ENCODE measurements around the gene TMEM120B. TPM values are rescaled to one million over a fixed set of nuclear protein-coding genes. Genes with fewer than 3 reads are reported as not detected.
A peak's percentile ranks its signal among the peaks of the same experiment; 100 is the strongest.

Gene TMEM120B
- total RNA-seq, 1 donor from 2014 or later, result 10.3 TPM

- H3K4me1 Mint-ChIP-seq (ENCODE audit: unreplicated experiment), result no peaks in the 10 kb centered on the region
- DNase-seq (ENCODE audit: low spot score), result no peak
- H3K27me3 Mint-ChIP-seq (ENCODE audit: unreplicated experiment), result no peaks in the 10 kb centered on the region
- H3K36me3 Mint-ChIP-seq (ENCODE audit: low read depth, unreplicated experiment), result no peaks in the 10 kb centered on the region
- no peak overlapping the region for H3K27ac Mint-ChIP-seq (ENCODE audit: unreplicated experiment)
- H3K9me3 Mint-ChIP-seq (ENCODE audit: unreplicated experiment), result no peaks in the 10 kb centered on the region
- no peak for TF ChIP-seq CTCF (IDR thresholded peaks at IDR 0.05; ENCODE audit: unreplicated experiment)
- H3K4me3 Mint-ChIP-seq (ENCODE audit: unreplicated experiment), result no peak overlapping the region
Observed at GRCh38 chr12:121769297-121769830, 56.8 kb downstream of the TMEM120B start.

GRCh38 chr12:121769831-121770301 lies 57.3 kb downstream of the TMEM120B start:
- DNase-seq (ENCODE audit: low spot score), result no peak
- no peaks in the 10 kb centered on the region for H3K36me3 Mint-ChIP-seq (ENCODE audit: low read depth, unreplicated experiment)
- peak overlapping the region; percentile 65 for H3K4me3 Mint-ChIP-seq (ENCODE audit: unreplicated experiment)
- H3K27ac Mint-ChIP-seq (ENCODE audit: unreplicated experiment), result no peak overlapping the region
- TF ChIP-seq CTCF (IDR thresholded peaks at IDR 0.05; ENCODE audit: unreplicated experiment), result no peak
- no peaks in the 10 kb centered on the region for H3K27me3 Mint-ChIP-seq (ENCODE audit: unreplicated experiment)
- no peaks in the 10 kb centered on the region for H3K4me1 Mint-ChIP-seq (ENCODE audit: unreplicated experiment)
- H3K9me3 Mint-ChIP-seq (ENCODE audit: unreplicated experiment), result no peaks in the 10 kb centered on the region

GRCh38 chr12:121770388-121770787 lies 57.8 kb downstream of the TMEM120B start:
- no peak for DNase-seq (ENCODE audit: low spot score)
- no peak for TF ChIP-seq CTCF (IDR thresholded peaks at IDR 0.05; ENCODE audit: unreplicated experiment)
- Mint-ChIP-seq H3K36me3 (ENCODE audit: low read depth, unreplicated experiment) (no peaks in the 10 kb centered on the region), H3K9me3 (ENCODE audit: unreplicated experiment) (no peaks in the 10 kb centered on the region), H3K27ac (ENCODE audit: unreplicated experiment) (no peak overlapping the region), H3K4me1 (ENCODE audit: unreplicated experiment) (no peaks in the 10 kb centered on the region), H3K4me3 (ENCODE audit: unreplicated experiment) (no peak overlapping the region), H3K27me3 (ENCODE audit: unreplicated experiment) (peaks cover under 1% of the 10 kb centered on the region)

- DNase-seq (ENCODE audit: low spot score), result no peak
- H3K9me3 Mint-ChIP-seq (ENCODE audit: unreplicated experiment), result no peaks in the 10 kb centered on the region
- H3K4me3 Mint-ChIP-seq (ENCODE audit: unreplicated experiment), result no peak overlapping the region
- no peaks in the 10 kb centered on the region for H3K36me3 Mint-ChIP-seq (ENCODE audit: low read depth, unreplicated experiment)
- no peak overlapping the region for H3K27ac Mint-ChIP-seq (ENCODE audit: unreplicated experiment)
- TF ChIP-seq CTCF (IDR thresholded peaks at IDR 0.05; ENCODE audit: unreplicated experiment), result no peak
- peaks cover 1% of the 10 kb centered on the region for H3K27me3 Mint-ChIP-seq (ENCODE audit: unreplicated experiment)
- no peaks in the 10 kb centered on the region for H3K4me1 Mint-ChIP-seq (ENCODE audit: unreplicated experiment)
Observed at GRCh38 chr12:121770813-121771625, 58.5 kb downstream of the TMEM120B start.

All from endothelial cell (in vitro differentiated cells).